Thyroid gland (tissue), 4 donors: ENCODE data around the gene GOLM1.
"Not testable (repeated sequence)": the region's sequence is repeated elsewhere in the genome, so short reads cannot be mapped to it uniquely, and the experiment has no call there.

Source experiments
- CTCF ChIP-seq, 6 experiments: fragments of 200-600 bp in 3 of 6; fragments of 450-650 bp in 3 of 6; sonication (generic) in 3 of 6; IDR thresholded peaks; one replicate each; pipeline ENCODE4 v1.5.1; 2016 to 2019; ENCODE audit warnings: antibody characterized with exemption in 6 of 6, mild to moderate bottlenecking in 2 of 6, inconsistent platforms in 1 of 6, moderate library complexity in 1 of 6
- POLR2A ChIP-seq, 2 donors: fragments of 450-650 bp; IDR thresholded peaks; one replicate each; pipeline ENCODE4 v1.6.1; 2017; ENCODE audit warnings: antibody characterized with exemption in 2 of 2, mild to moderate bottlenecking in 2 of 2, moderate library complexity in 1 of 2

- TF ChIP-seq POLR2A, CTCF (IDR thresholded peaks at IDR 0.05): not testable (repeated sequence)
Observed at GRCh38 chr9:86145960-86146359, 46.6 kb upstream of the GOLM1 start.
